Activated CD4-positive, alpha-beta memory T cell treated with anti-CD3 and anti-CD28 coated beads for 36 hours (primary cell): ENCODE results near the gene PSME3IP1. TPM values are rescaled to one million over a fixed set of nuclear protein-coding genes. Genes with fewer than 3 reads are reported as not detected.
"Not testable (repeated sequence)": the region's sequence is repeated elsewhere in the genome, so short reads cannot be mapped to it uniquely, and the experiment has no call there.

ENCODE experiments used
- CTCF ChIA-PET: fragments of 350-600 bp; sonication (Branson Sonifier 250); formaldehyde crosslinking; loops from one replicate; lab custom pipeline; 2021; ENCODE audit warnings: antibody characterized with exemption, inconsistent platforms; lab: Charles Lee
- POLR2A ChIA-PET: fragments of 350-600 bp; sonication (Branson Sonifier 250); formaldehyde crosslinking; loops from one replicate; lab custom pipeline; 2021; ENCODE audit warnings: antibody characterized with exemption; lab: Charles Lee
- DNase-seq: peaks from one replicate; pipeline ENCODE4 v3.0.0-alpha.2; 2020
- H3K27ac Mint-ChIP-seq: one replicate; pipeline ENCODE4 v1.8.0; 2021; ENCODE audit warnings: mixed read lengths
- H3K27me3 Mint-ChIP-seq: one replicate; pipeline ENCODE4 v1.8.0; 2021; ENCODE audit warnings: mixed read lengths
- H3K36me3 Mint-ChIP-seq: one replicate; pipeline ENCODE4 v1.8.0; 2021; ENCODE audit warnings: mixed read lengths
- H3K4me1 Mint-ChIP-seq: one replicate; pipeline ENCODE4 v1.8.0; 2021; ENCODE audit warnings: low read depth, mixed read lengths
- H3K4me3 Mint-ChIP-seq: one replicate; pipeline ENCODE4 v1.8.0; 2021; ENCODE audit warnings: mild to moderate bottlenecking, mixed read lengths
- H3K9me3 Mint-ChIP-seq: one replicate; pipeline ENCODE4 v1.8.0; 2021; ENCODE audit warnings: mixed read lengths
- intact Hi-C: fragments of 100-400 bp; cut with micrococcal nuclease; formaldehyde crosslinking; loops from one replicate; pipeline ENCODE4 v1.15.1; 2023
- total RNA-seq, 2 experiments: library from RNA; stranded (reverse); gene quantifications; one replicate each; pipeline ENCODE4 v1.2.3, GENCODE V29; 2021

PSME3IP1 gene
- total RNA-seq, 2 experiments from 2014 or later = 101 to 102 TPM

- DNase-seq = no peak
- intact Hi-C loops = no loop called here
- POLR2A ChIA-PET = interaction anchor here (0.7 kb wide), 1 partner anchor 267 kb away, joined by 3 read pairs; no protein-coding TSS in a partner anchor
- H3K9me3 Mint-ChIP-seq = no peaks in the 10 kb centered on the region
- no peaks in the 10 kb centered on the region for H3K27me3 Mint-ChIP-seq
- no peak overlapping the region for H3K4me3 Mint-ChIP-seq
- no peaks in the 10 kb centered on the region for H3K36me3 Mint-ChIP-seq
- CTCF ChIA-PET = no interaction called here
- H3K4me1 Mint-ChIP-seq = peaks cover 29% of the 10 kb centered on the region
- H3K27ac Mint-ChIP-seq = no peak overlapping the region
Measured at GRCh38 chr16:57192720-57193486, 7.1 kb upstream of the PSME3IP1 start.

DNA sequence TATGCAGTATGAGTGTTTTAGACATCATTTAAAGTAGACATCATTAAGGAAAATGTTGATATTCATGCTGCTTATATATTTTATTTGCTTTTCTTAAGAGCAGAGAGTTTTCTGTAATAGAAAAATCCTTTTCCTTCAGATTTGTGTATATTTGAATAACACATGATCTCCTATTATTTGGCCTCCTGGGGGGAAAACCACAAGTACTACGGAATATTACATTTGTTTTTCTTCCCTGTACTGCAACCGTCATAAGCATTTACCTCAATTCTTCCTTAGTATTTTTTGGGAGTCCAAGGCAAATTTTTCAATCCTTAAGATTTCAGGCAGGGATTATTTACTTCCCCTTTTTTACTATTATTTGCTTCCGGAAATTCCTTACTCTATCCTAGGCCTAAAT, 6.3 kb upstream of the PSME3IP1 start:
- Mint-ChIP-seq H3K9me3 (no peaks in the 10 kb centered on the region), H3K4me1 (peaks cover 34% of the 10 kb centered on the region), H3K27me3 (no peaks in the 10 kb centered on the region), H3K4me3 (no peak overlapping the region), H3K27ac (no peak overlapping the region), H3K36me3 (no peaks in the 10 kb centered on the region)
- ChIA-PET CTCF (no interaction called here), POLR2A (no interaction called here)
- no peak for DNase-seq
- intact Hi-C loops = no loop called here

- H3K4me1 Mint-ChIP-seq = peaks cover 34% of the 10 kb centered on the region
- ChIA-PET POLR2A (interaction anchor here (0.5 kb wide), 1 partner anchor 1115 kb away, joined by 3 read pairs; no protein-coding TSS in a partner anchor), CTCF (no interaction called here)
- H3K27ac Mint-ChIP-seq = no peak overlapping the region
- H3K27me3 Mint-ChIP-seq = no peaks in the 10 kb centered on the region
- no peaks in the 10 kb centered on the region for H3K9me3 Mint-ChIP-seq
- DNase-seq = no peak
- no peak overlapping the region for H3K4me3 Mint-ChIP-seq
- intact Hi-C loops = no loop called here
- no peaks in the 10 kb centered on the region for H3K36me3 Mint-ChIP-seq
Measured at GRCh38 chr16:57191056-57191571, 5.3 kb upstream of the PSME3IP1 start.

- Mint-ChIP-seq H3K27me3 (no peaks in the 10 kb centered on the region), H3K9me3 (no peaks in the 10 kb centered on the region), H3K36me3 (peaks cover 2% of the 10 kb centered on the region), H3K4me1 (peaks cover 38% of the 10 kb centered on the region), H3K27ac (no peak overlapping the region), H3K4me3 (no peak overlapping the region)
- DNase-seq = no peak
- intact Hi-C loops = no loop called here
- ChIA-PET CTCF (no interaction called here), POLR2A (no interaction called here)
Measured at GRCh38 chr16:57190136-57190535, 4.3 kb upstream of the PSME3IP1 start.

DNA sequence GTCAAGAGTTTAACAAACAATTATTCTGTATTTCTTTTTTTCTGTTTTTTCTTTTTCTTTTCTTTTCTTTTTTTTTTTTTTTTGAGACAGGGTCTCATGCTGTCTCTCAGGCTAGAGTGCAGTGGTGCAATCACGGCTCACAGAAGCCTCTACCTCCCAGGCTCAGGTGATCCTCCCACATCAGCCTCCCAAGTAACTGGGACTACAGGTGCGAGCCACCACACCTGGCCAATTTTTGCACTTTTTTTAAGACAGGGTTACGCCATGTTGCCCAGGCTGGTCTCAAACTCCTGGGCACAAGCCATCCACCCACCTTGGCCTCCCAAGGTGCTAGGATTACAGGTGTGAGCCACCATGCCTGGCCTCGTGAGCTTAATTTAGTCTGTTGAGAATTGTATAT, 3.7 kb upstream of the PSME3IP1 start:
- H3K4me3 Mint-ChIP-seq, CTCF ChIA-PET, POLR2A ChIA-PET, H3K27me3 Mint-ChIP-seq, DNase-seq, H3K9me3 Mint-ChIP-seq, H3K27ac Mint-ChIP-seq, H3K36me3 Mint-ChIP-seq: not testable (repeated sequence)
- H3K4me1 Mint-ChIP-seq = peaks cover 41% of the 10 kb centered on the region
- intact Hi-C loops = loop anchor here (5.0 kb wide), 2 partner anchors 62 to 197 kb away; no protein-coding TSS in a partner anchor

DNA sequence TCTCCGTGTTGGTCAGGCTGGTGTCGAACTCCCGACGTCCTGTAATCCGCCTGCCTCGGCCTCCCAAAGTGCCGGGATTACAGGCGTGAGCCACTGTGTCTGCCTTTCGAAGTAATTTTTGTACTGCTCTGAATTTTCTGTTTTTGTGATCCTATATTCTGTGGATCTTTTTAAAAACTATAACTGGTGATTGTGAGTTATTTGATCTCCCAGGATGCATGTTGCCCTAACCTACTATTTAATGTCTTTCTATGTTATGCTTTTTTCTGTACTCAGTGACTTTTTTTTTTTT, 2.8 kb upstream of the PSME3IP1 start:
- DNase-seq = no peak
- peaks cover 2% of the 10 kb centered on the region for H3K36me3 Mint-ChIP-seq
- no peak overlapping the region for H3K27ac Mint-ChIP-seq
- H3K9me3 Mint-ChIP-seq = no peaks in the 10 kb centered on the region
- ChIA-PET POLR2A (no interaction called here), CTCF (no interaction called here)
- intact Hi-C loops = loop anchor here (5.0 kb wide), 2 partner anchors 61 to 196 kb away; no protein-coding TSS in a partner anchor
- H3K27me3 Mint-ChIP-seq = no peaks in the 10 kb centered on the region
- peaks cover 42% of the 10 kb centered on the region for H3K4me1 Mint-ChIP-seq
- H3K4me3 Mint-ChIP-seq = no peak overlapping the region

- not testable (repeated sequence) for H3K9me3 Mint-ChIP-seq, H3K36me3 Mint-ChIP-seq, DNase-seq, H3K27me3 Mint-ChIP-seq, H3K27ac Mint-ChIP-seq
- ChIA-PET CTCF (interaction anchor here (0.8 kb wide), 2 partner anchors 104 to 229 kb away, joined by 4 to 5 read pairs; no protein-coding TSS in a partner anchor), POLR2A (interaction anchor here (0.7 kb wide), 1 partner anchor 71 kb away, joined by 4 read pairs; no protein-coding TSS in a partner anchor)
- Mint-ChIP-seq H3K4me3 (peak overlapping the region; percentile 92), H3K4me1 (peaks cover 41% of the 10 kb centered on the region)
- intact Hi-C loops = loop anchor here (2.0 to 5.0 kb wide), 3 partner anchors 61 to 259 kb away; partner anchors contain the start of genes CIAPIN1 and COQ9
Measured at GRCh38 chr16:57187902-57188710, 2.3 kb upstream of the PSME3IP1 start.

DNA sequence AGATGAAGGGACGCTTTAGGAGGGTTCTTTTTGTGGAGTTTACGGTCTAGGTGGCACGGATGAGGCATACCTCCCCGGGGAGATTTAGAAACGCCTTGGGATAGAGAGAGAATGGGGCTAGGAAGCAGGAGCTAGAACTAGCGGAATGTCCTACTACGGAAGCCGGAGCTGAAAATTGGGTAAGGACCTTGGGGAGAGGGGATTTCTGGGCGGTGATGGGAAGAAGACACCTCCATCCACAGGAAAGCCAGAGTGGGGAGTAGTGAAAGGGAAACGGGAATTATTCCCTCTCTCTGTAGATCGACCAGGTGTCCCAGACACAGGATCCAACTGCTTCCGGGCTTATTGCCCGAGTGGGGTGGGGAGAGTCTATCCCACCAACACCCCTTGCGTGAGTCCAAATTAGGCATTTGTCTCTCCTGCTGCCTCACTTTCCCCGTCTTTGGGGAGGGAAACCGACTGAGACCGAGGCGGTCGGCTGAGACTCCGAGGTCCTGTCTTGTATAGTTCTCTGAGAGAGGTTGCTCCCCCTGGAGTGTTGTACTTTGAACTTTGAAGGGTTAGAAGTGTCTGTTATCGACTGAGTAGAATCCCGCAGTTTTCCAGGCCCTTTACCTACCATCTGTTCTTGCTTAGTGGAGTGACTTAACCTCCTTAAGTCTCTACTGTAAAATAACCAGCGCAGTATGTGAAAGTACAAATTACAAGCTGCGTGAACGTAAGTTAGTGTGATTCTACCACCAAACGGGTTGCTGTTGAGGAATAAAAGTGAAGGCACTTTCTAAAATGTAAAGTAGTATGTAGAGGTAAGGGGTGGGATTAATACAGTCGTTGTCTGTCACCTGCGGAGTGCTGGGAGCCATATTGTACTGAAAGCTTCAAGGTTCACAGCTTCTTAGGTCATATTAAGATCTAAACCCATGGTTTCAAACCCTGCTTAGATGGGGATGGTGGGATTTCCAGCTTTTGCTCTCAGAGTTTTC, 1.3 kb upstream of the PSME3IP1 start:
- Mint-ChIP-seq H3K4me3 (peak overlapping the region; percentile 92), H3K36me3 (peaks cover 2% of the 10 kb centered on the region), H3K27ac (peak overlapping the region; percentile 81), H3K9me3 (no peaks in the 10 kb centered on the region), H3K4me1 (peaks cover 36% of the 10 kb centered on the region), H3K27me3 (no peaks in the 10 kb centered on the region)
- ChIA-PET POLR2A (interaction anchor here (0.7 kb wide), 1 partner anchor 72 kb away, joined by 4 read pairs; no protein-coding TSS in a partner anchor), CTCF (interaction anchor here (0.8 kb wide), 2 partner anchors 103 to 230 kb away, joined by 4 to 5 read pairs; no protein-coding TSS in a partner anchor)
- intact Hi-C loops = loop anchor here (1.0 to 5.0 kb wide), 6 partner anchors 57 to 260 kb away; partner anchors contain the start of genes CIAPIN1 and COQ9
- peak; percentile 31 for DNase-seq

DNA sequence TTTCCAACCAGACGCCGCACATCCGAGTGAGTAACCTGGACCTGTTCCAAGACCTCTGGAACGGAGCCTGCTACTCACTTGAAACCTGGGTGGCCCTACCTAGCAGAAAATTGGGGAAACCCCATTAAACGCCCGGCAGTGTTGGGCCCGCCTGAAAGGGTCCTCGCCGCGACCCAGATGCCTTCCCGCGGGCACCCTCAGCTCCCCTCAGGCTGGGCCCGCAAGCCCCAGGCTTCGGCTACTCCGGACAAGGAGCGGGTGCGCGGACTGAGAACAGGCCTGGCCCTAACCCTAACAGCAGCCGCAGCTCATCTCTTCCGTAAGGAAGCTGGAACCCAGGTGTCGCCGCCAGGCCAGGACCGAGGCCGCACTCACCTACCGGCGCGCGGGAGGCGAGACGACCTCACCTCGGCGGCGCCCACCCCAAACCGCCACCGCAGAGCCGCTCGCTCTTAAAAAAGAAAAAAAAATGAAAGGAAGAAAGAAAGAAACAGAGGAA, 344 bp downstream of the PSME3IP1 start:
- H3K4me1 Mint-ChIP-seq = peaks cover 34% of the 10 kb centered on the region
- ChIA-PET POLR2A (interaction anchor here (0.6 to 1.4 kb wide), 6 partner anchors 17 to 277 kb away, joined by 3 to 4 read pairs (median 3); partner anchors contain the start of gene POLR2C), CTCF (interaction anchor here (0.6 to 0.9 kb wide), 3 partner anchors 12 to 221 kb away, joined by 3 to 5 read pairs (median 3); no protein-coding TSS in a partner anchor)
- H3K27me3 Mint-ChIP-seq = no peaks in the 10 kb centered on the region
- H3K36me3 Mint-ChIP-seq = peaks cover 2% of the 10 kb centered on the region
- intact Hi-C loops = loop anchor here (5.0 kb wide), 2 partner anchors 58 to 193 kb away; no protein-coding TSS in a partner anchor
- DNase-seq = peak; percentile 50
- no peaks in the 10 kb centered on the region for H3K9me3 Mint-ChIP-seq
- peak overlapping the region; percentile 81 for H3K27ac Mint-ChIP-seq
- H3K4me3 Mint-ChIP-seq = peak overlapping the region; percentile 92

DNA sequence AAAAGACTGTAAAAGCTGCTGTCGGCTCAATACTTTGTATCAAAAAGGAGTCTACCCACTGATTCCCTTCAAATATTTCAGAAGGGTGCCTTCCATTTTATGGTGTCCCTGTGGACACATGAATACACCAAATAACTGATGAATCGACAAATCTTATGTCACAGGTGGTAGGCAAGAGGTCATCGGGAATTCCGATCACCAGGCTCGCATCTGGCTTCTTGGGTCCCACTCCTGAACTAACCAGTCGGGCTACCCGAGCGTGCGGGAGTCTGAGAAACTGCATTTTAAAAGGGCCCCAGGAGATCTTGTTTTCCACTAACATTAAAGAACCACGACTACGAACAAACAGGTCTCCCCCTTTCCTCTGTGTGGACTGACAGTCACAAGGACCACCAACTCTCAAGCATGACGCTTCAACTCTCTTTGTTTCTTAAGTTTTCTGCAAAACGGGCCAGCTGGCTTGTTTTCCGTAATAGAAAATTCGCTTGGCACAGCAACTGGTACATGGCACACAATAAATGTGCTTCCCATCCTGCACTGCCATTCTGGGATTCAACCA, 873 bp downstream of the PSME3IP1 start:
- Mint-ChIP-seq H3K9me3 (no peaks in the 10 kb centered on the region), H3K27me3 (no peaks in the 10 kb centered on the region), H3K4me1 (peaks cover 34% of the 10 kb centered on the region), H3K36me3 (peaks cover 2% of the 10 kb centered on the region), H3K27ac (peak overlapping the region; percentile 81), H3K4me3 (peak overlapping the region; percentile 92)
- no peak for DNase-seq
- POLR2A ChIA-PET = interaction anchor here (0.7 to 1.4 kb wide), 3 partner anchors 34 to 274 kb away, joined by 3 to 4 read pairs (median 3); no protein-coding TSS in a partner anchor
- CTCF ChIA-PET = no interaction called here
- intact Hi-C loops = loop anchor here (5.0 kb wide), 2 partner anchors 58 to 193 kb away; no protein-coding TSS in a partner anchor
